Neuronal stem cell (in vitro differentiated cells): Measurements from ENCODE around the gene NUDT4.

Experiments used
- DNase-seq: peaks from one replicate; pipeline ENCODE4 v3.0.0-alpha.2; 2013; ENCODE audit warnings: low spot score
- H2AFZ ChIP-seq: one replicate; pipeline ENCODE4 v1.6.1; 2013; ENCODE audit warnings: mild to moderate bottlenecking, low read length, inconsistent platforms
- H2AK5ac ChIP-seq: 2 replicates; pipeline ENCODE4 v1.6.1; 2013; ENCODE audit warnings: low read depth, mild to moderate bottlenecking, inconsistent platforms, low read length, moderate library complexity, mixed read lengths
- H2BK120ac ChIP-seq: 2 replicates; pipeline ENCODE4 v1.6.1; 2013; ENCODE audit warnings: low read depth, mild to moderate bottlenecking, inconsistent platforms, low read length, moderate library complexity, mixed read lengths
- H2BK12ac ChIP-seq: one replicate; pipeline ENCODE4 v1.6.1; 2013; ENCODE audit warnings: low read length, inconsistent platforms
- H2BK15ac ChIP-seq: 2 replicates; pipeline ENCODE4 v1.6.1; 2013; ENCODE audit warnings: mild to moderate bottlenecking, low read length, inconsistent platforms, mixed read lengths
- H2BK5ac ChIP-seq: one replicate; pipeline ENCODE4 v1.6.1; 2013; ENCODE audit warnings: inconsistent platforms, mild to moderate bottlenecking, low read length, moderate library complexity
- H3K14ac ChIP-seq: one replicate; pipeline ENCODE4 v1.6.1; 2013; ENCODE audit warnings: low read length, inconsistent platforms
- H3K18ac ChIP-seq: 2 replicates; pipeline ENCODE4 v1.6.1; 2013; ENCODE audit warnings: low read length, inconsistent platforms
- H3K23ac ChIP-seq: 2 replicates; pipeline ENCODE4 v1.6.1; 2013; ENCODE audit warnings: low read depth, mild to moderate bottlenecking, mixed read lengths, low read length, inconsistent platforms; ENCODE audit not compliant: poor library complexity
- H3K27ac ChIP-seq: replicated peaks from 3 replicates; pipeline ENCODE4 v1.5.1; 2013; ENCODE audit warnings: low read length, inconsistent platforms
- H3K27me3 ChIP-seq, 3 experiments: 2 replicates each; pipeline ENCODE4 v1.6.1; 2013; ENCODE audit warnings: low read length in 3 of 3, mild to moderate bottlenecking in 2 of 3, inconsistent platforms in 1 of 3, low read depth in 1 of 3, mixed read lengths in 1 of 3, moderate library complexity in 1 of 3; ENCODE audit not compliant: control insufficient read depth in 3 of 3, insufficient read depth in 3 of 3
- H3K36me3 ChIP-seq, 2 donors: replicated peaks in 1 of 2; 2 replicates each; pipeline ENCODE4 v1.6.1; 2013; ENCODE audit warnings: low read length in 2 of 2; ENCODE audit not compliant: control insufficient read depth in 2 of 2, insufficient read depth in 2 of 2
- H3K4ac ChIP-seq: 2 replicates; pipeline ENCODE4 v1.6.1; 2013; ENCODE audit warnings: inconsistent platforms, mild to moderate bottlenecking, low read length, moderate library complexity
- H3K4me1 ChIP-seq, 2 donors: 1 replicate in 1 of 2; 2 replicates in 1 of 2; pipeline ENCODE4 v1.6.1; 2013; ENCODE audit warnings: low read length in 2 of 2, low read depth in 1 of 2; ENCODE audit not compliant: control insufficient read depth in 2 of 2, insufficient read depth in 1 of 2
- H3K4me2 ChIP-seq: one replicate; pipeline ENCODE4 v1.6.1; 2013; ENCODE audit warnings: mild to moderate bottlenecking, low read length, inconsistent platforms; ENCODE audit not compliant: insufficient read depth, poor library complexity, severe bottlenecking
- H3K4me3 ChIP-seq, 2 donors: 2 replicates each; pipeline ENCODE4 v1.5.1; 2013; ENCODE audit warnings: low read length in 2 of 2, mild to moderate bottlenecking in 2 of 2, inconsistent platforms in 1 of 2, moderate library complexity in 1 of 2
- H3K79me1 ChIP-seq: one replicate; pipeline ENCODE4 v1.6.1; 2013; ENCODE audit warnings: low read depth, mild to moderate bottlenecking, inconsistent platforms, low read length, moderate library complexity
- H3K9ac ChIP-seq: one replicate; pipeline ENCODE4 v1.6.1; 2013; ENCODE audit warnings: mild to moderate bottlenecking, low read depth, low read length, inconsistent platforms; ENCODE audit not compliant: poor library complexity
- H3K9me3 ChIP-seq, 2 donors: replicated peaks in 1 of 2; 2 replicates each; pipeline versions ENCODE3 to v1.6.1; 2013; ENCODE audit warnings: low read length in 2 of 2, mild to moderate bottlenecking in 2 of 2, inconsistent platforms in 1 of 2, low read depth in 1 of 2, mixed read lengths in 1 of 2, moderate library complexity in 1 of 2; ENCODE audit not compliant: control insufficient read depth in 2 of 2, insufficient read depth in 1 of 2
- H4K8ac ChIP-seq: one replicate; pipeline ENCODE4 v1.6.1; 2013; ENCODE audit warnings: low read depth, mild to moderate bottlenecking, inconsistent platforms, low read length, moderate library complexity
- H4K91ac ChIP-seq: one replicate; pipeline ENCODE4 v1.6.1; 2013; ENCODE audit warnings: low read length, low read depth, mild to moderate bottlenecking, inconsistent platforms; ENCODE audit not compliant: poor library complexity
- WGBS, 2 donors: extraction: QIAGEN DNeasy Blood & Tissue Kit; methylation state at CpG; one replicate each; pipeline ENCODE4 v1.1.7; 2013; ENCODE audit warnings: missing lambda C conversion rate in 2 of 2, mixed read lengths in 1 of 2; ENCODE audit not compliant: insufficient read length in 2 of 2, insufficient replicate concordance in 1 of 2; ENCODE audit errors: extremely low coverage in 2 of 2; 5-methylcytosine and 5-hydroxymethylcytosine counted together

Gene NUDT4

GRCh38 chr12:93427779-93428564 is 50.2 kb downstream of the NUDT4 start:
- no peak overlapping the region for H3K14ac ChIP-seq
- no peak for DNase-seq
- no peak overlapping the region for H3K9ac ChIP-seq
- H2BK12ac ChIP-seq: no peak overlapping the region
- peaks cover 0 to 10% of the 10 kb centered on the region in 2 donors for H3K36me3 ChIP-seq
- no peaks in the 10 kb centered on the region for H3K27me3 ChIP-seq
- no peaks in the 10 kb centered on the region for H3K9me3 ChIP-seq
- no peak overlapping the region for H3K27ac ChIP-seq
- no peak overlapping the region for H2BK5ac ChIP-seq
- H3K4ac ChIP-seq: no peak overlapping the region
- no peak overlapping the region for H3K4me3 ChIP-seq
- H3K79me1 ChIP-seq: peaks cover 3% of the 10 kb centered on the region
- no peak overlapping the region for H4K8ac ChIP-seq
- no peak overlapping the region for H3K4me2 ChIP-seq
- no peak overlapping the region for H2AK5ac ChIP-seq
- no peak overlapping the region for H2AFZ ChIP-seq
- H2BK120ac ChIP-seq: no peak overlapping the region
- H3K18ac ChIP-seq: no peak overlapping the region
- peaks cover 0 to under 1% of the 10 kb centered on the region in 2 donors for H3K4me1 ChIP-seq
- no peak overlapping the region for H4K91ac ChIP-seq
- no peak overlapping the region for H2BK15ac ChIP-seq
- H3K23ac ChIP-seq: no peak overlapping the region
- WGBS, 2 donors: no CpG with 5 or more reads among the region's 5 CpGs

- no peak overlapping the region for H3K27ac ChIP-seq
- no peak overlapping the region for H3K23ac ChIP-seq
- H3K27me3 ChIP-seq: no peaks in the 10 kb centered on the region
- DNase-seq: no peak
- H3K14ac ChIP-seq: no peak overlapping the region
- no peak overlapping the region for H2BK15ac ChIP-seq
- no CpG with 5 or more reads among the region's 1 CpG for WGBS, 2 donors
- H3K4me3 ChIP-seq: no peak overlapping the region
- H2BK5ac ChIP-seq: no peak overlapping the region
- no peak overlapping the region for H2BK120ac ChIP-seq
- no peak overlapping the region for H2AK5ac ChIP-seq
- H3K36me3 ChIP-seq: peaks cover 0 to 8% of the 10 kb centered on the region in 2 donors
- no peak overlapping the region for H4K91ac ChIP-seq
- peaks cover 0 to 4% of the 10 kb centered on the region in 2 donors for H3K9me3 ChIP-seq
- H3K4ac ChIP-seq: no peak overlapping the region
- H3K9ac ChIP-seq: no peak overlapping the region
- peaks cover 3% of the 10 kb centered on the region for H3K79me1 ChIP-seq
- H4K8ac ChIP-seq: no peak overlapping the region
- no peaks in the 10 kb centered on the region for H3K4me1 ChIP-seq
- H3K4me2 ChIP-seq: no peak overlapping the region
- no peak overlapping the region for H2AFZ ChIP-seq
- no peak overlapping the region for H2BK12ac ChIP-seq
- H3K18ac ChIP-seq: no peak overlapping the region
Observed at GRCh38 chr12:93429448-93429847, 51.7 kb downstream of the NUDT4 start.

- no peak overlapping the region for H3K18ac ChIP-seq
- no peak overlapping the region for H2BK120ac ChIP-seq
- H3K9ac ChIP-seq: no peak overlapping the region
- H3K4me2 ChIP-seq: no peak overlapping the region
- no CpG with 5 or more reads among the region's 1 CpG for WGBS, 2 donors
- no peak overlapping the region for H2AFZ ChIP-seq
- H3K4ac ChIP-seq: no peak overlapping the region
- H3K14ac ChIP-seq: no peak overlapping the region
- peaks cover 0 to 8% of the 10 kb centered on the region in 2 donors for H3K36me3 ChIP-seq
- H2BK15ac ChIP-seq: no peak overlapping the region
- H3K27me3 ChIP-seq: no peaks in the 10 kb centered on the region
- DNase-seq: no peak
- H4K8ac ChIP-seq: no peak overlapping the region
- H3K79me1 ChIP-seq: peaks cover 3% of the 10 kb centered on the region
- no peak overlapping the region for H2BK12ac ChIP-seq
- H3K27ac ChIP-seq: no peak overlapping the region
- H3K4me1 ChIP-seq: no peaks in the 10 kb centered on the region
- H3K9me3 ChIP-seq: peaks cover 0 to 4% of the 10 kb centered on the region in 2 donors
- no peak overlapping the region for H2BK5ac ChIP-seq
- H4K91ac ChIP-seq: no peak overlapping the region
- no peak overlapping the region for H2AK5ac ChIP-seq
- H3K23ac ChIP-seq: no peak overlapping the region
- H3K4me3 ChIP-seq: no peak overlapping the region
Observed at GRCh38 chr12:93429852-93430251, 52.1 kb downstream of the NUDT4 start.

GRCh38 chr12:93430280-93430679 is 52.6 kb downstream of the NUDT4 start:
- Histone ChIP-seq H4K8ac (no peak overlapping the region), H2AFZ (no peak overlapping the region), H3K4me1 (no peaks in the 10 kb centered on the region), H3K4me3 (no peak overlapping the region), H3K27ac (no peak overlapping the region), H3K18ac (no peak overlapping the region), H3K4ac (no peak overlapping the region), H4K91ac (no peak overlapping the region), H2BK5ac (no peak overlapping the region), H2BK12ac (no peak overlapping the region), H2AK5ac (no peak overlapping the region), H3K79me1 (peaks cover 4% of the 10 kb centered on the region), H2BK15ac (no peak overlapping the region), H3K23ac (no peak overlapping the region), H3K27me3 (no peaks in the 10 kb centered on the region), H3K9ac (no peak overlapping the region), H3K36me3 (peaks cover 0 to 8% of the 10 kb centered on the region in 2 donors), H3K4me2 (no peak overlapping the region), H3K14ac (no peak overlapping the region), H3K9me3 (peaks cover 0 to 4% of the 10 kb centered on the region in 2 donors), H2BK120ac (no peak overlapping the region)
- no peak for DNase-seq
- WGBS, 2 donors: no CpG with 5 or more reads among the region's 4 CpGs
